ENCODE data around the gene STIMATE.

DNA sequence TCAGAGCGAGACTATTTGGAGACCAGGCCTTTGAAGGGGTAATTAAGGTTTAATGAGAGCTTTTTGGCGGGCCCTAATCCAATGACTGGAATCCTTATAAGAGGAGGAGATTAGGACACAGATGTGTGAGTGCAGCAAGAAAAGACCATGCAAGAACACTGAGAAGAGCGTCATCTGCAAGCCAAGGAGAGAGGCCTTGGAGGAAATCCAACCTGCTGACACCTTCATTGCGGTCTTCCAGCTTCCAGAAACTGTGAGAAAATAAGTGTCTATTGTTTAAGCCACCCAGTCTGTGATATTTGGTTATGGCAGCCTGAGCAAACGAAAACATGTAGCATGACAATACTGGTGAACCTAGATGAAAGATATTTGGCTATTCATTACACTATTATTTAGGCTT lies 39.5 kb downstream of the STIMATE start:
- TF ChIP-seq, protein P1, sequence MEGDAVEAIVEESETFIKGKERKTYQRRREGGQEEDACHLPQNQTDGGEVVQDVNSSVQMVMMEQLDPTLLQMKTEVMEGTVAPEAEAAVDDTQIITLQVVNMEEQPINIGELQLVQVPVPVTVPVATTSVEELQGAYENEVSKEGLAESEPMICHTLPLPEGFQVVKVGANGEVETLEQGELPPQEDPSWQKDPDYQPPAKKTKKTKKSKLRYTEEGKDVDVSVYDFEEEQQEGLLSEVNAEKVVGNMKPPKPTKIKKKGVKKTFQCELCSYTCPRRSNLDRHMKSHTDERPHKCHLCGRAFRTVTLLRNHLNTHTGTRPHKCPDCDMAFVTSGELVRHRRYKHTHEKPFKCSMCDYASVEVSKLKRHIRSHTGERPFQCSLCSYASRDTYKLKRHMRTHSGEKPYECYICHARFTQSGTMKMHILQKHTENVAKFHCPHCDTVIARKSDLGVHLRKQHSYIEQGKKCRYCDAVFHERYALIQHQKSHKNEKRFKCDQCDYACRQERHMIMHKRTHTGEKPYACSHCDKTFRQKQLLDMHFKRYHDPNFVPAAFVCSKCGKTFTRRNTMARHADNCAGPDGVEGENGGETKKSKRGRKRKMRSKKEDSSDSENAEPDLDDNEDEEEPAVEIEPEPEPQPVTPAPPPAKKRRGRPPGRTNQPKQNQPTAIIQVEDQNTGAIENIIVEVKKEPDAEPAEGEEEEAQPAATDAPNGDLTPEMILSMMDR (IDR thresholded peaks at IDR 0.05), result no peak
- no peak for TF ChIP-seq ZFX (IDR thresholded peaks at IDR 0.05; ENCODE audit: borderline replicate concordance)

Measured in 22Rv1 (cell line).